ENCODE data around the gene AXIN1.
"Not testable (repeated sequence)": the region's sequence is repeated elsewhere in the genome, so short reads cannot be mapped to it uniquely, and the experiment has no call there.

The AXIN1 gene

GRCh38 chr16:333406-334094 lies 19.0 kb downstream of the AXIN1 start:
- no peak for DNase-seq (ENCODE audit: low read depth in 2 of 2)

GRCh38 chr16:331181-331814 lies 21.2 kb downstream of the AXIN1 start:
- DNase-seq (ENCODE audit: low read depth in 2 of 2) = not testable (repeated sequence)

- no peak for DNase-seq (ENCODE audit: low read depth in 2 of 2)
Measured at GRCh38 chr16:330741-331140, 21.8 kb downstream of the AXIN1 start.

GRCh38 chr16:325375-326145 lies 27.0 kb downstream of the AXIN1 start:
- no peak for DNase-seq (ENCODE audit: low read depth in 2 of 2)

- DNase-seq (ENCODE audit: low read depth in 2 of 2) = peak; percentile 29 to 46
Measured at GRCh38 chr16:324451-325334, 27.8 kb downstream of the AXIN1 start.

- no peak for DNase-seq (ENCODE audit: low read depth in 2 of 2)
Measured at GRCh38 chr16:324201-324450, 28.4 kb downstream of the AXIN1 start.

GRCh38 chr16:322476-323143 lies 29.9 kb downstream of the AXIN1 start:
- DNase-seq (ENCODE audit: low read depth in 2 of 2) = no peak

GRCh38 chr16:321532-321931 lies 31.0 kb downstream of the AXIN1 start:
- no peak for DNase-seq (ENCODE audit: low read depth in 2 of 2)

GRCh38 chr16:320206-320605 lies 32.3 kb downstream of the AXIN1 start:
- DNase-seq (ENCODE audit: low read depth in 2 of 2) = no peak

- no peak for DNase-seq (ENCODE audit: low read depth in 2 of 2)
Measured at GRCh38 chr16:318628-319027, 33.9 kb downstream of the AXIN1 start.

GRCh38 chr16:317583-317982 lies 34.9 kb downstream of the AXIN1 start:
- DNase-seq (ENCODE audit: low read depth in 2 of 2) = no peak

- no peak for DNase-seq (ENCODE audit: low read depth in 2 of 2)
Measured at GRCh38 chr16:316741-317464, 35.6 kb downstream of the AXIN1 start.

GRCh38 chr16:314795-315299 lies 37.7 kb downstream of the AXIN1 start:
- no peak for DNase-seq (ENCODE audit: low read depth in 2 of 2)

GRCh38 chr16:314351-314750 lies 38.2 kb downstream of the AXIN1 start:
- no peak for DNase-seq (ENCODE audit: low read depth in 2 of 2)

GRCh38 chr16:311725-312124 lies 40.8 kb downstream of the AXIN1 start:
- no peak for DNase-seq (ENCODE audit: low read depth in 2 of 2)

GRCh38 chr16:309476-309875 lies 43.0 kb downstream of the AXIN1 start:
- DNase-seq (ENCODE audit: low read depth in 2 of 2) = no peak

- DNase-seq (ENCODE audit: low read depth in 2 of 2) = no peak
Measured at GRCh38 chr16:307691-308312, 44.7 kb downstream of the AXIN1 start.

- DNase-seq (ENCODE audit: low read depth in 2 of 2) = no peak
Measured at GRCh38 chr16:306911-307370, 45.6 kb downstream of the AXIN1 start.

- DNase-seq (ENCODE audit: low read depth in 2 of 2) = no peak
Measured at GRCh38 chr16:305916-306626, 46.5 kb downstream of the AXIN1 start.
